Stimulated activated CD8-positive, alpha-beta memory T cell treated with anti-CD3 and anti-CD28 coated beads, Interleukin-15, amount 100 ng/mL, for 1 hour (primary cell): ENCODE data around the gene SLAMF6.
"Not testable (repeated sequence)": the region's sequence is repeated elsewhere in the genome, so short reads cannot be mapped to it uniquely, and the experiment has no call there.

ENCODE experiments used
- DNase-seq: peaks from one replicate; pipeline ENCODE4 v3.0.0-alpha.2; 2020; ENCODE audit warnings: low read depth

The SLAMF6 gene

DNA sequence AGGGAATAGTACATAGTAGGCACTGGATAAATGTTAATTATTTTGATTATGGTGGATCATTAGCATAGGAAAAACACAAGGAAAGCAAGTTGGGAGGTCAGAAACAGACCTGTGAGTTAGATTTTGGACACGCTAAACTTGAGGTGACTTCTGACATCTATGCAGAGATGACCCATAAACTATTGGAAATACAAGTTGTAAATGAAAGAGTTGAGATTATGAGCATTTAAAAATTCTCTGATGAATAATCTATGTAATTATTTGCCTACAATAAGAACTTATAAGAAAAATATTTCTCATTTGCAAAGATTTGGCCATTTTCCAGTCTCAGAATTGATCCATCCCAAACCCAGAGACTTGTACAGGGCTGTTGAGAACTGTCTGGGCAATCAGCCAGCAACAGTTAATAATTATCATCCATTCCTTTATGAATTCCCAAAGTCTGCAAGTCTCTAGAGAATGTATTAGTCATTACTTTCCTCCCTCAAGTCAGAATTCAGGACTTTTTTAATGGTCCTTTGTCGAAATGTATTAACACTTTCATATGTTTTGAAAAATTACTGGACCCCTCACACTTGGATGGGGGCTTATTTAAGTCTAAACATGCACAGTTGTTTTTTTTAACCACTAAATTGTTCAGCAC is 19.4 kb upstream of the SLAMF6 start:
- no peak for DNase-seq

DNA sequence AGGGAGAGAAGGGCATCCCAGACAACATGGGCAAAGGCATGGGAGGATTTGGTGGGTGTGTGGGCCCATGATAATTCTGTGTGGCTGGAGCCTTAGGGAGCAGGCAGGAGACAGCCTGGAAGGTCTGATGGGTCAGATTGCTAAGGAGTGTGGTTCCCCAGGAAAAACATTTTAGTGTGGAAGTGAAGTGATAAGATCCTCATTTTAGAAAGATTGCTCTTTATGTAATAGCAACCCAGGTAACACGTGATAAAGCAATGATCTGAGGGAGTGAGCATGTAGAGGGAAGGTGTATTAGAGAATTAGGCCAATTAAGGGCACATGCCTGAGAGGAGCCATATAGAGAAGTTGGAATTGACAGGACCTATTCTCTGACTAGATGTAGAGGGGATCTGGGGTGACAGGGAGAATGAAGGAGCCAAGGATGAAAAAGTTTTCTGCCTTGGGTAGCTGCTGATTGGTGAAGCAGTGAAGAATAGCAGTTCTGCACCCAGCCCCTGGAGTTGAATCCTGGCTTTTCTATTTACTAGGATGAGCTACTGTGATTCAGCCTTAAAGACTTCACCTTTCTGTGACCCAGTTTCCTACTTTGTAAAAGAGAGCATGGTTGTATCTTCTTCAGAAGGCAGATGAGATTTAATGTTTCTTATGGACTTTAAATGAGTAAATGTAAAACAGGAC is 18.7 kb upstream of the SLAMF6 start:
- no peak for DNase-seq

DNA sequence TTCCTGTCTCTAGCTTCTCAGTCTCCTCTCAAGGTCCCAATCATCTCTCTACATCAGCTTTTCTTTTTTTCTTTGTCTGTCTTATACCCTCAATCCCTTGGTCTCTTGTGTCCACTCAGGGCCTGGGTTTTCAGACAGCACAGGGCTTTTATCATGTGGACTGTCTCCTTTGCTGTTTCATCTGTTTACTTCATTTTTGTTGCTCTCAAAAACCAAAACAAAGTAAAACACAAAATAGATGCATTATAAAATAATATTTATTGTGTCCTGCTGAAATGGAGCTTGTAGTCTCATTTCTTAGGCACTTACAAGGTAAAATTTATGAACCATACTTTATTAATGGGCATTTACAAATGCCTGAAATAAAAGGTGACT is 17.8 kb upstream of the SLAMF6 start:
- DNase-seq = no peak

DNA sequence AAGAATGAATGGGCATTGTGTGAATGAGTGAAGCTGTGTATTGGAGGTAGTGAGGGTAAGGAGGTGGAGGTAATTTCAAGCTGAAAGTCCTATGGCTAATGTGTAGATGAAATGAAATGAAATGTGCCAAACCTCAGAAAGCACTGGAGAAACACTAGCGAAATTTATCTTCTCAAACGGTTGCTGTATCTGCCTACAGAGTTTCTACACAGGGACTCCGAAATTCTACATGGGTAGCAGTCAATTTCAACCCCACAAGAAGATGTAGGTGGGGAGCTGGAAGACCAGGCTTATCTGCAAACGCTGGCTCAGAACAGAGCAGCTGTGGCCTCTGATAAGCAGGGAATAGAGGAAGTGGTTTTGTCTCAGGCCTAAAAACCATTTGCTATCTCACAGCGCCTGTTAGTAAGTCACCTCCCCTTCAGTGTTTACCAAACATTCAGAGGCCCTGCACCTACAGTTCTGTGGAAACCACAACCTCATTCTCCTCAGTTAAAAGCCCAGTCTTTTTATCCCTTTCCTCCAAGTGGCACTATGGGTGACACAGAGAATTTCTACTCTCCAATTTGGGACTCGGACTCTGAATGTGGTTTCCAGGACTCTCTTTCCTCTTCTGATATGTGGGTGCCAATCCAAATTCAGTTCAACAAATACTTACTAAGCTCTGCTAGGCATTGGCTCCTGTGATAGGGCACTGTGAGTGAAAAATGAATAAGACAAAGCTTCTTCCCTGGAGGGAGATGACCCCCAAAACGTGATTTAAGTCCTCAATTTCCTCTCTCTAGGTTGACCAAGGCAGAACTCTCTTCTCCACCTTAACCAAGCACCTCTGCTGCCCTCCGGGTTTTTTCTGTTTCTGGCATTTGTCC is 17.2 kb upstream of the SLAMF6 start:
- DNase-seq = no peak

DNA sequence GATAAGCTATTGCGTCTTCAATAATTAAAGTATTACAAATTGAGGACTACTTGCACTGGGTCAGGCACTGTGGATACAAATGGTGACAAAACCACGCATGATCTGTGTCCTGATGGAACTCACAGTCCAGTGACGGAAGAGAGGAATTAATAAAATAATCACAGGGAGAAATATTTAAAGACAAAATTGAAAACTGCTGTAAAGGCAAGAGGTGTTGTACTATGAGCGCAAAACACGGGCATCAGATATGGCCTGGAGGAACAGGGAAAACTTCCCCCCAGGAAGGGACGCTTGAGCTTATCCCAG is 16.6 kb upstream of the SLAMF6 start:
- DNase-seq = no peak

DNA sequence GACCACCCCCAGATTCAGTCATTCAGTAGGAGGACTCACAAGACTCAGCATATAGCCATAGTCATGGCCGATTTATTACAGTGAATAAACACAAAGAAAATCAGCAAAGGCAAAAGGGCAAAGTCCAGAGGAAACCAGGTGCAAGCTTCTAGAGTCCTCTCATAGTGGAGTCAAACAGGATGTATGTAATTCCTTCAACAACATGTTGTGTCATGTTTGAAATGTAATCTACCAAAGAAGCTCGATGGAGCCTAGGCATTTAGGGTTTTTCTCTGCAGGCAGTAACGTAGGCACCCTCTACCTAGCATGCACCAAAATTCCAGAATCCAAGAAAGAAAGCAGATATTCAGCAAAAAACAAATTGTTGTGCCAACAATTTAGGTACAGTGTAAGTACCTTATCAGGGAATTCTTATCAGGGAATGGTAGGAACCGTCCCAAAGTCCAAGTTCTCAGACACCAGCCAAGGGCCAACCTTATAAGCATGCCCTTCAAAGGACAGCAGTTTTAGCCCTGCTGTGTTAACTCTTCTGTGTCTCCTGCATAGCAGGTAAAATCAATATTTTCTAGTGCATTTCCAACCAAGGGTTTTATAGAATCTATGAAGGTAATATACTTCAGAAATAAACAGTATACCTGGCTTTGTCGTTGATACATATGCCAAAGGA is 16.1 kb upstream of the SLAMF6 start:
- DNase-seq = no peak

DNA sequence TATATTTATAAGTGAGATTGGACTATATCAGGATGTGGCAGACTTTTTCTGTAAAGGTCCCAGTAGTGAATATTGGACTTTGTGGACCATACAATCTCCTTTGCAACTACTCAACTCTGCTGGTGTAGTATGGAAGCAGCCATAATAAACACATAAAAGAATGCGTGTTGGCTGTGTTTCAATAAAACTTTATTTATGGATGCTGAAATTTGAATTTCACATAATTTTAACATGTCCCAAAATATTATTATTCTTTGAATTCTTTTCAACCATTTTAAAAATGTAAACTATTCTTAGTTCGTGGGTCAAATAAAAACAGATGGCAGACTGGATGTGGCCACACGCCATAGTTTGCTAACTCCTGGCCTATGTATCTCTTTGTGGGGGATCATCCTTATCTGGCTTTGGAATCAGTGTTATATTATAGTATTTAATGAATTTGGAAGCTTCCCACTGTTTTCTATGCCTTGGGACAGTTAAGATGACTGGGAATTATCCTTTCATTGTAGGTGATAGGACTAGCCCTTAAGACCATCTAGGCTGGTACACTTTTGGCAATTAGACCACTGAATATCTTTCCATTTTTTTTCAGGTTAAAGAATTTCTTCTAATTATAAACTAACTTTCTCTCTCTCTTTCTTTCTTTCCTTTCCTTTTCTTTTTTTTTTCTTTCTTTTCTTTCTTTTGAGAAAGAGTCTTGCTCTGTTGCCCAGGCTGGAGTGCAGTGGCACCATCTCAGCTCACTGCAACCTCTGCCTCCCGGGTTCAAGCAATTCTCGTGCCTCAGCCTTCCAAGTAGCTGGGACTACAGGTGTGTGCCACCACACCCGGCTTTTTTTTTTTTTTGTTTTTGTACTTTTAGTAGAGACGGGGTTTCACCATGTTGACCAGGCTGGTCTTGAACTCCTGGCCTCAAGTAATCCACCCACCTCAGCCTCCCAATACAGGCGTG is 14.9 kb upstream of the SLAMF6 start:
- no peak for DNase-seq

DNA sequence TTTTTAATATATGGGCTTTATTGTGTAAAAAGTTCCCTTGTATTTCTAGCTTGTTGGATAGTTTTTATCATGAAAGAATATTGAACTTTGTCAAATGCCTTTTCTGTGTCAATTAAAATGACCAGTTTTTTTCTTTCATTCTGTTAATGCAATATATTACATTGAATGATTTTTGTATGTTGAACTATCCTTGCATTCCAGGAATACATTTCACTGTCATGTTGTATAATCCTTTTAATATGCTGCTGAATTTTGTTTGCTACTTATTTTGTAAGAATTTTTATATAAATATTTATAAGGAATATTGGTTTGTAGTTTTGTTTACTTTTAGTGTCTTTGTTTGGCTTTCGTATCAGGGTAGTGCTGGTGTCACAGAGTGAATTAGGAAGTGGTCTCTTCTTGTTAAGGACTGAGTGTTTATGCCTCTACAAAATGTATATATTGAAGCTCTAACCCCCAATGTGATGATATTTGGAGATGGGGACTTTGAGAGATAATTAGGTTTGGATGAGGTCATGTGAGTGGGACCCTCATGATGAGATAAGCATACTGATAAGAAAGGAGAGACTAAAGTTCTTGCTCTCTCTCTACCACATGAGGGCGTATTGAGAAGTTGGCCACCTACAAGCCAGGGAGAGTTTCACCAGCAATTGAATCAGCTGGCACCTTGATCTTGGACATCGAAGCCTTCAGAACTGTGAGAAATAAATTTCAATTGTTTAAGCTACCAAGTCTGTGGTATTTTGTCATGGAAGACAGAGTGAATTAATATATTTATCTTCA is 12.0 kb upstream of the SLAMF6 start:
- no peak for DNase-seq

DNA sequence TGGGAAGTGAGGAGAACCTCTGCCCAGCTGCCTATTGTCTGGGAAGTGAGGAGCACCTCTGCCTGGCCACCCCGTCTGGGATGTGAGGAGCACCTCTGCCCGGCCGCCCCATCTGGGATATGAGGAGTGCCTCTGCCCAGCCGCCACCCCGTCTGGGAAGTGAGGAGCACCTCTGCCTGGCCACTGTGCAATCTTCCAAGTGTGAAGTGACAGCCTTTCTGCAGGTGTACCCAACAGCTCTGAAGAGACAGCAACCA is 9.4 kb upstream of the SLAMF6 start:
- not testable (repeated sequence) for DNase-seq

DNA sequence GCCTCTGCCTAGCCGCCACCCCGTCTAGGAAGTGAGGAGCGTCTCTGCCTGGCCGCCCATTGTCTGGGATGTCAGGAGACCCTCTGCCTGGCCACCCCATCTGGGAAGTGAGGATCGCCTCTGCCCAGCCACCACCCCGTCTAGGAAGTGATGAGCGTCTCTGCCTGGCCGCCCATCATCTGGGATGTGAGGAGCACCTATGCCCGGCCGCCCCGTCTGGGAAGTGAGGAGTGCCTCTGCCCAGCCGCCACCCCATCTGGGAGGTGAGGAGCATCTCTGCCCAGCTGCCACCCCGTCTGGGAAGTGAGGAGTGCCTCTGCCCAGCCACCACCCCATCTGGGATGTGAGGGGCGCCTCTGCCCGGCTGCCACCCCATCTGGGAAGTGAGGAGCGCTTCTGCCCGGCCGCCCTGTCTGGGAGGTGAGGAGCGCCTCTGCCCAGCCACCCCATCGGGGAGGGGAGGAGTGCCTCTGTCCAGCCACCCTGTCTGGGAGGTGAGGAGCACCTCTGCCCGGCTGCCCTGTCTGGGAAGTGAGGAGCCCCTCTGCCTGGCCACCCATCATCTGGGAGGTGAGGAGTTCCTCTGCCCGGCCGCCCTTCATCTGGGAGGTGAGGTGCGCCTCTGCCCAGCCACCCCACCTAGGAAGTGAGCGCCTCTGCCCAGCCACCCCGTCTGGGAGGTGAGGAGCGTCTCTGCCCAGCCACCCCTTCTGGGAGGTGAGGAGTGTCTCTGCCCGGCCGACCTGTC is 8.9 kb upstream of the SLAMF6 start:
- not testable (repeated sequence) for DNase-seq

DNA sequence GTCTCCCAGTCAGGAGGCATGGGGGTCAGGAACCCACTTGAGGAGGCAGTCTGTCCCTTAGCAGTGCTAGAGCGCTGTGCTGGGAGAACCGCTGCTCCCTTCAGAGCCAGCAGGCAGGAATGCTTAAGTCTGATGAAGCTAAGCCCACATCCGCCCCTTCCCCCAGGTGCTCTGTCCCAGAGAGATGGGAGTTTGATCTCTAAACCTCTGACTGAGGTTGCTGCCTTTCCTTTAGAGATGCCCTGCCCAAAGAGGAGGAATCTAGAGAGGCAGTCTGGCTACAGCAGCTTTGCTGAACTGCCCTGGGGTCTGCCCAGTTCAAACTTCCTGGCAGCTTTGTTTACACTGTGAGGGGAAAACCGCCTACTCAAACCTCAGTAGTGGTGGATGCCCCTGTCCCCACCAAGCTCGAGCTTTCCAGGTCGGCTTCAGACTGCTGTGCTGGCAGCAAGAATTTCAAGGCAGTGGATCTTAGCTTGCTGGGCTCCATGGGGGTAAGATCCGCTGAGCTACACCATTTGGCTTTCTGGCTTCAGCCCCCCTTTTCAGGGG is 6.4 kb upstream of the SLAMF6 start:
- not testable (repeated sequence) for DNase-seq

DNA sequence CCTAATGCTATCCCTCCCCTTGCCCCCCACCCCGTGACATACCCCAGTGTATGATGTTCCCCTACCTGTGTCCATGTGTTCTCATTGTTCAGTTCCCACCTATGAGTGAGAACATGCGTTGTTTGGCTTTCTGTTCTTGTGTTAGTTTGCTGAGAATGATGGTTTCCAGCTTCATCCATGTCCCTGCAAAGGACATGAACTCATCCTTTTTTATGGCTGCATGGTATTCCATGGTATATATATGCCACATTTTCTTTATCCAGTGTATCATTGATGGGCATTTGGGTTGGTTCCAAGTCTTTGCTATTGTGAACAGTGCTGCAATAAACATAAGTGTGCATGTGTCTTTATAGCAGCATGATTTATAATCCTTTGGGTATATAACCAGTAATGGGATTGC is 734 bp upstream of the SLAMF6 start:
- not testable (repeated sequence) for DNase-seq

DNA sequence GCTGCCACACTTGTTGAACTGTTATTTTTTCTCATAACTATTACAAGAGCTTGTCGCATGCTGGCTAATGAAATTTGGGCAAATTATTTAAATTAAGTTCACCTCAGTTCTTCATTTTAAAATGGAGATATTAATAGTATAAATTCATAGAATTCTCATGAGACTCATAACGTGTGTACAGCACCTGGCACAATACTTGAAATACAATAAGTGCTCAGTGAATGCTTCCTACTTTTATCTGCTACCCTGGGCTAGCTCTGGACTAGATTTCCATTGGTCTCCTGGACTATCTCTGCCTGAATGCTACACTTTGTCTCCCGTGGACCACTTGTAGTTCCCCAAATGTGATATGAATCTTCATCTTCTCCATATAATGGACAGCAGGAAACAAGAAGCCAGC is 919 bp downstream of the SLAMF6 start:
- no peak for DNase-seq

DNA sequence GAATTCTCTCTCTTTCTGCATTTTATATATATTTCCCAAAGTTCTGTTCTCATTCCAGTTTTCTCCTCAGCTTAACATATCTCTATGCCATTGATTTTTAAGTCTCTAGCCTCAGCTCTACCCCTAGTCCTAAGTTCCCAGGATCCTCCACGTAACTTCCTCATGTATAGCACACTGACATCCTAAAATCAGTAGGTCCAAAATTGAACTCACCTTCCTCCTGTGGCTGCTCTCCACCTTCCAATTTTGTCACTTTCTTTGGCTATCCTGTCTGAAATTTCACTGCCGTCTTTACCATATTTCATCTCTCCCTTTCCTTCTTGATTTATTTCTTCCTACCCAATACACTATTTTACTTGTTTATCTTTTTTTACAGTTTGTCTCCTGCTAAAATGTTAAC is 1.5 kb downstream of the SLAMF6 start:
- DNase-seq = no peak

DNA sequence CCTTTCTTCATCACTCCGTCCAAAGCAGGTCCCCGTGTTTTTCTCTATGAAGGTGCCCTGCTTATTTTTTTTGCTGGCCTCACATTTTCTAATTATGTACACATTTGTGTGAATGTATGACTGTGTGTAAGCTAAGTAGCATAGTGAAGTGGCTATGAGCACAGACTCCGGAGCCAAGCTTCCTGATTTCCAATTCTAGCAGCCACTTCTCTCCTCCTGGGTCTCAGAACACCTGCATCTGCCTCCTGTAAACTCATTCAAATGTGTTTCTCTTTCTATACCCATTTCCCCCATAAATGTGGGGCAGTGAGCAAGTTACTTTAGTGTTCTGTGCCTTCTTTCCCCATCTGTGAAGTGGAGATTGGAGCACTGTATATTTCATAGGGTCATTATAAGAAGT is 2.1 kb downstream of the SLAMF6 start:
- DNase-seq = no peak

DNA sequence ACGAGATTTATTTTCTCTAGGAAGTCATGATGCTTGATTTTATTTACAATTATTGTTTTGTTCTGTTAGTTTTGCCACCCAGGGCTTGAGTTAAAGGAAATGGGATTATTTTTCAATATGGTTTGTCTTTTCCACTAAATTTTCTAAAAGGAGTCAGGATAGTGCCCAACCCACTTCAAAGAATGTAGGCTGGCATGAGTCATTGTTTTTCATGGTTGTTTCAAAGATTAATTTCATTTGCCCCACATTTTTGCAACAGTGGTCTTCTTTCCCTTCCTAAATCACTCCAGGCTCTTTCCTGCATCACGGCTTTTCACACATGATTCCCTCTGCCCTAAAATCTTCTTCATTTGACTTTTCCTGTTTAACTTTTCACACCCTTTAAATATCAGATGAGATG is 2.5 kb downstream of the SLAMF6 start:
- DNase-seq = no peak

DNA sequence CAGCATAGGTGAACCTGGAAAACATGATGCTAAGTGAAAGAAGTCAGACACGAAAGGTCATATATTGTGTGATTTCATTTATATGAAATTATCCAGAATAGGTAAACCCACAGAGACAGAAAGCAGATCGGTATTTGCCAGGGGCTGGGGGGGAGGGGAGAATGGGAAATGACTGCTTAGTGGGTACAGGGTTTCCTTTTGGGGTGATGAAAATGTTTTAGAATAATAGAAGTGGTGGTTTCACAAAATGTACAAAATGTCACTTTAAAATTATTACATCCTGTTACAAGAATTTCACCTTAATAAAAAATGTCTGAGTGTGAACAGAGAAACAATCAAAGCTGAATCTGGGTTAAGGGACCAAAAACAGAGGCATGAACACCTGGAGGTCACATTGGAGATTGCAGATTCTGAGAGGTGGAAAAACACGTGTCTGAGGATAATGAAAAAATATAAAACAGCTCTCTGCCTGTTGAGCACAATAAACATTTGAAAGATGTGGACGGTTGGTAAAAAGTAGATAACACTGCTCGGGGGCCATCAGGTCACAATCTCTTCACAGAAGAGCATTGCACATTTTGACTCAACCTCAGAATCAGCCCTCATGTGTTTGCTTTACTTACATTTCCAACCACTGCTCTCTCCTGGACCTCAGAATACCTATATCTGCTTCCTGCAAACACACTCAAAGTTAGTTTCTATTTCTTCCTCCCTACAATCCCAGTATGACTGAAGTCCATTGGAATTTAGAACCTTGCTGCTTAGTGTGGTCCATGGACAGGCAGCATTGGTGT is 3.2 kb downstream of the SLAMF6 start:
- no peak for DNase-seq

DNA sequence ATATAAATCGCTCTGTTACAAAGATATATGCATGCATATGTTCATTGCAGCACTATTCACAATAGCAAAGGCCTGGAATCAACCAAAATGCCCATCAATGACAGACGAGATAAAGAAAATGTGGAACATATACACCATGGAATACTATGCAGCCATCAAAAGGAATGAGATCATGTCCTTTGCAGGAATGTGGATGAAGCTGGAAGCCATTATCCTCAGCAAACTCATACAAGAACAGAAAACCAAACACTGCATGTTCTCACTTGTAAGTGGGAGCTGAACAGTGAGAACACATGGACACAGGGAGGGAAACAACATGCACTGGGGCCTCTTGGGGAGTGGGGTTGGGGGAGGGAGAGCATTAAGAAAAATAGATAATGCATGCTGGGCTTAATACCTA is 5.5 kb downstream of the SLAMF6 start:
- DNase-seq = not testable (repeated sequence)

DNA sequence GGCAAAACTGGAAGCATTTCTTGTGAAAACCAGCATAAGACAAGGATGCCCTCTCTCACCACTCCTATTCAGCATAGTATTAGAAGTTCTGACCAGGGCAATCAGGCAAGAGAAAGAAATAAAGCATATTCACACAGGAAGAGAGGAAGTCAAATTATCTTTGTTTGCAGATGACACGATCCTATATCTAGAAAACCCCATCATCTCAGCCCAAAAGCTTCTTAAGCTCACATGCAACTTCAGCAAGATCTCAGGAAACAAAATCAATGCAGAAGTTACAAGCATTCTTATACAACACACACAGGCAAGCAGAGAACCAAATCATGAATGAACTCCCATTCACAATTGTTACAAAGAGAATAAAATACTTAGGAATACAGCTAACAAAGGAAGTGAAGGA is 7.1 kb downstream of the SLAMF6 start:
- DNase-seq = not testable (repeated sequence)
